Endothelial cell of umbilical vein (primary cell): ENCODE results near the gene KIAA0753.

ENCODE experiments used
- CTCF ChIP-seq, 2 donors: IDR thresholded peaks; 1 replicate in 1 of 2; 2 replicates in 1 of 2; pipeline ENCODE4 v1.5.1; 2011; ENCODE audit warnings: low read length in 2 of 2, mild to moderate bottlenecking in 2 of 2, moderate library complexity in 2 of 2, control low read depth in 1 of 2, inconsistent platforms in 1 of 2, low read depth in 1 of 2; ENCODE audit not compliant: insufficient read depth in 1 of 2; ENCODE audit errors: extremely low read depth in 1 of 2
- MAX ChIP-seq: IDR thresholded peaks from 2 replicates; pipeline ENCODE4 v1.6.1; 2011; ENCODE audit not compliant: insufficient read depth, insufficient read length
- POLR2A ChIP-seq: IDR thresholded peaks from 2 replicates; pipeline ENCODE4 v1.6.1; 2012; ENCODE audit warnings: low read depth, mild to moderate bottlenecking, control low read depth, low read length

GRCh38 chr17:6536566-6537065, 103.9 kb downstream of the KIAA0753 start:
- no peak for TF ChIP-seq POLR2A
- no peak for TF ChIP-seq CTCF (IDR thresholded peaks at IDR 0.05; ENCODE audit: extremely low read depth in 1 of 2, insufficient read depth in 1 of 2, low read depth in 1 of 2, low read length in 2 of 2)
- no peak for TF ChIP-seq MAX
